ENCODE measurements around the gene MTCL3.

MTCL3 gene

DNA sequence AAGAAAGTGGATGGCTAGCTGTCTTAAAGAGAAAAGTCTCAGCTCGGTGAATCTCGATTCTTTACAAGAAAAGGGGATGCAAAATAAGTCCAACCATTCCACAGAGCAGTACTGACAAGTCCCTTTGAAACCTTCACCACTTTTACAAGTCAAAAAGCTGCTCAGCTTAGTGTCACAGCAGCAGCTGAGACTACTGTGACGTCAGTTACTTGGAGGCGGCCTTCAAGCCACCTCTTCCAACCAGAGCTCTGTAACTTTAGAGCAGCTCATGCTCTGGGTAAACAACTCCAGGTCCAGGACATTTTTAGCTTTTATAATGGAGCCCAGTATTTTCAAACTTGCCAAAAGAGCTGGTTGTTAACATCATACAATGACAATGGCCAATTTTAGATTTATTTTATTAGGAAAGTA is 59.9 kb downstream of the MTCL3 start, which contains the start of gene KIAA0408:
Gene KIAA0408 (minus strand): TSS at position 159 of the 411 bp plus-strand sequence. CDS start 5,408 bp downstream, outside the sequence.
- Histone ChIP-seq H3K9me3 (no peaks in the 10 kb centered on the region), H3K4me1 (peaks cover 0 to 14% (median 0%) of the 10 kb centered on the region in 4 donors), H3K36me3 (no peaks in the 10 kb centered on the region), H3K27me3 (no peaks in the 10 kb centered on the region), H3K4me3 (peak within 1 kb of the TSS in 3 of 4 donors; percentile 14 to 41 (median 15)), H3K27ac (peak within 1 kb of the TSS; percentile 71 to 85 (median 80))
- TF ChIP-seq EP300 (IDR thresholded peaks at IDR 0.05; ENCODE audit: low read depth): no peak
- TF ChIP-seq POLR2AphosphoS5 (IDR thresholded peaks at IDR 0.05): peak; percentile 44 to 67 (median 56)
- TF ChIP-seq POLR2A (IDR thresholded peaks at IDR 0.05): peak; percentile 18
- TF ChIP-seq, protein P1, sequence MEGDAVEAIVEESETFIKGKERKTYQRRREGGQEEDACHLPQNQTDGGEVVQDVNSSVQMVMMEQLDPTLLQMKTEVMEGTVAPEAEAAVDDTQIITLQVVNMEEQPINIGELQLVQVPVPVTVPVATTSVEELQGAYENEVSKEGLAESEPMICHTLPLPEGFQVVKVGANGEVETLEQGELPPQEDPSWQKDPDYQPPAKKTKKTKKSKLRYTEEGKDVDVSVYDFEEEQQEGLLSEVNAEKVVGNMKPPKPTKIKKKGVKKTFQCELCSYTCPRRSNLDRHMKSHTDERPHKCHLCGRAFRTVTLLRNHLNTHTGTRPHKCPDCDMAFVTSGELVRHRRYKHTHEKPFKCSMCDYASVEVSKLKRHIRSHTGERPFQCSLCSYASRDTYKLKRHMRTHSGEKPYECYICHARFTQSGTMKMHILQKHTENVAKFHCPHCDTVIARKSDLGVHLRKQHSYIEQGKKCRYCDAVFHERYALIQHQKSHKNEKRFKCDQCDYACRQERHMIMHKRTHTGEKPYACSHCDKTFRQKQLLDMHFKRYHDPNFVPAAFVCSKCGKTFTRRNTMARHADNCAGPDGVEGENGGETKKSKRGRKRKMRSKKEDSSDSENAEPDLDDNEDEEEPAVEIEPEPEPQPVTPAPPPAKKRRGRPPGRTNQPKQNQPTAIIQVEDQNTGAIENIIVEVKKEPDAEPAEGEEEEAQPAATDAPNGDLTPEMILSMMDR (IDR thresholded peaks at IDR 0.05): no peak
- DNase-seq: peak; percentile 51
- in situ Hi-C loops (cut with MboI; ENCODE audit: low pct_ligation_motif_present in 1 of 4, low pct_unique_long_range_greater_than_20kb in 1 of 4, low sequenced_read_pairs in 3 of 4) (no loop called here), intact Hi-C loops (cut with DNase I; ENCODE audit: low total_unique reads) (no loop called here)
- 7 to 35% methylated on average over 2 to 4 of the region's 4 CpGs for WGBS, 2 donors (ENCODE audit: low coverage in 1 of 2)

DNA sequence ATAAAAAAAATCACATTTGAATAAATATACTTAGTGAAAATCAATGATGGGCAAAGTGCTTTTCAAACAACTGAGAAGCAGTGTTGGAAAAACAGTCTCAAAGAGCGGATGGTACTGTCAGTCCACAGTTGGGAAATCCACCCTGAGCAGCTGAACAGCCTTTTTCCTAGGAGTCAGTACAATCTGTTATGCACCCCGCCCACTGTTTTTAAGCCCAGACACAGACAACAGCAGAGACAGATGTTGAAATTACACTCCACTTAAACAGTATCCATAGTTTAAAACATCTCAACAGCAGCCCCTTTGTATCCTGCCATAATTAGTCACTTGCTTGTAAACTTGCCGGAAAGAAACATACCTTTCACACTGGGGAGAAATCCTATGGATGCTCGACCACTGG is 60.3 kb downstream of the MTCL3 start:
- WGBS, 2 donors (ENCODE audit: low coverage in 1 of 2): 40 to 48% methylated on average over 4 of the region's 4 CpGs
- TF ChIP-seq POLR2AphosphoS5 (IDR thresholded peaks at IDR 0.05) (no peak), EP300 (IDR thresholded peaks at IDR 0.05; ENCODE audit: low read depth) (no peak), POLR2A (IDR thresholded peaks at IDR 0.05) (no peak)
- TF ChIP-seq, protein P1 (IDR thresholded peaks at IDR 0.05): no peak
- no peaks in the 10 kb centered on the region for H3K9me3 ChIP-seq
- H3K4me1 ChIP-seq: peaks cover 0 to 14% (median 0%) of the 10 kb centered on the region in 4 donors
- H3K36me3 ChIP-seq: no peaks in the 10 kb centered on the region
- H3K27me3 ChIP-seq: no peaks in the 10 kb centered on the region
- peak overlapping the region; percentile 71 to 85 (median 80) for H3K27ac ChIP-seq
- in situ Hi-C loops (cut with MboI; ENCODE audit: low pct_ligation_motif_present in 1 of 4, low pct_unique_long_range_greater_than_20kb in 1 of 4, low sequenced_read_pairs in 3 of 4) (no loop called here), intact Hi-C loops (cut with DNase I; ENCODE audit: low total_unique reads) (no loop called here)
- no peak for DNase-seq
- H3K4me3 ChIP-seq: peak overlapping the region in 3 of 4 donors; percentile 14 to 41 (median 15)

DNA sequence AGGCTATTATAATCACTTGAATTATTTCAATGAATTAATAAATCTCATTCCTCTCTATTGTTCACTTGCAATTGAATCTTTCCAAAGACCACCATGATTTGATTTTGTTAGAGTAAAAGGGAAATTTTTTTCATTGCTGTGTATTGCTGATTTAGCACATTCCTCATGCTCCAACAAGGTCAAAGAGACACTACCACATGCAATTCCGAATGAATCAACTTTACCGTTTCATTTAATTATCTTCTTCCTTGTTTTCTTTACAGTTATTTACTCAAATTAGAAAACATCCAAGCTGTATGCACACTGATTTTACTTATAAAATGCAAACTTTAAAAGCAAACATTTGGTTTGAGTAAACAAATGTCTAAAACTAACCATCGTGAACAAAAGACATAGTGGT is 60.9 kb downstream of the MTCL3 start:
- intact Hi-C loops (cut with DNase I; ENCODE audit: low total_unique reads) (no loop called here), in situ Hi-C loops (cut with MboI; ENCODE audit: low pct_ligation_motif_present in 1 of 4, low pct_unique_long_range_greater_than_20kb in 1 of 4, low sequenced_read_pairs in 3 of 4) (no loop called here)
- DNase-seq: no peak
- TF ChIP-seq, protein P1 (IDR thresholded peaks at IDR 0.05): no peak
- no peak for TF ChIP-seq EP300 (IDR thresholded peaks at IDR 0.05; ENCODE audit: low read depth)
- no peak for TF ChIP-seq POLR2AphosphoS5 (IDR thresholded peaks at IDR 0.05)
- no peak for TF ChIP-seq POLR2A (IDR thresholded peaks at IDR 0.05)
- no peaks in the 10 kb centered on the region for H3K36me3 ChIP-seq
- H3K4me1 ChIP-seq: peaks cover 0 to 10% (median 0%) of the 10 kb centered on the region in 4 donors
- no peaks in the 10 kb centered on the region for H3K9me3 ChIP-seq
- H3K27ac ChIP-seq: peak overlapping the region; percentile 71 to 85 (median 80)
- no peaks in the 10 kb centered on the region for H3K27me3 ChIP-seq
- H3K4me3 ChIP-seq: peak overlapping the region in 3 of 4 donors; percentile 14 to 41 (median 15)
- 34 to 47% methylated on average over 3 of the region's 3 CpGs for WGBS, 2 donors (ENCODE audit: low coverage in 1 of 2)

DNA sequence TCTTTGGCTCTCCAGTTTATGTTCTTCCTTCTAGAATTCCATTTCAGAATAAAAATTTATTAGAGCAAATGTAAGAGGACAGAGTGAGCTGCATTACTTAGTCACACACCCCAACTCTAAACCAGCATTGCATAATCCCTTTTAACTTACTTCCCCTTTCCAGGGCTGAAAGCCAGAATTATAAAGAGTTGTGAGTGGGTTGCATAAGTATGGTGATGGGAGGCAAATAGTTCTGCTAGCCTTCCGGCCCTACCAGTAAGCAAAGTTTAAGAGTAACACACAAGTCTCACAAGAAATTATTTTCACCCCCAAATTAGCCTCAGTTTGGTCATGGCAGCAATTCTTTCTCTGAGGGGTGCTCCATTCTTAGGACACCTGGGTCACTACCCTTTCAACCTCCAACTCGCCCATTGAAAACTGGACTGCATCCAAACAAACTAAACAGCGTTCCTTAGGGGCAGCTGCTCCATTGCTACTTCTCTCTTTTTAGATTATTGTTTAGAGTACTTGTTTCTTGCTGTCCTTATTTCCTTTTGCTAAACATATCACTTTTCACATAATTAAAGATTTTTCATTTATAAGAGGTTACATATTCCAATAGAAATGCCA is 61.6 kb downstream of the MTCL3 start:
- Histone ChIP-seq H3K36me3 (no peaks in the 10 kb centered on the region), H3K4me3 (peak overlapping the region in 2 of 4 donors; percentile 15 to 41)

More for the DNA sequence above, 61.6 kb downstream of the MTCL3 start:
- 46 to 47% methylated on average over 3 of the region's 3 CpGs for WGBS, 2 donors (ENCODE audit: low coverage in 1 of 2)
- Histone ChIP-seq H3K9me3 (no peaks in the 10 kb centered on the region), H3K4me1 (peaks cover 0 to 6% (median 0%) of the 10 kb centered on the region in 4 donors), H3K27ac (peak overlapping the region; percentile 27 to 85 (median 80)), H3K27me3 (no peaks in the 10 kb centered on the region)
- intact Hi-C loops (cut with DNase I; ENCODE audit: low total_unique reads) (no loop called here), in situ Hi-C loops (cut with MboI; ENCODE audit: low pct_ligation_motif_present in 1 of 4, low pct_unique_long_range_greater_than_20kb in 1 of 4, low sequenced_read_pairs in 3 of 4) (no loop called here)
- TF ChIP-seq, protein P1 (IDR thresholded peaks at IDR 0.05): no peak
- TF ChIP-seq EP300 (IDR thresholded peaks at IDR 0.05; ENCODE audit: low read depth) (no peak), POLR2A (IDR thresholded peaks at IDR 0.05) (no peak), POLR2AphosphoS5 (IDR thresholded peaks at IDR 0.05) (peak in 1 of 3 donors; percentile 47)
- no peak for DNase-seq
